Endothelial cell of umbilical vein (primary cell): ENCODE results near the gene ARHGAP30. TPM values are rescaled to one million over a fixed set of nuclear protein-coding genes. Genes with fewer than 3 reads are reported as not detected.
"Not testable (repeated sequence)": the region's sequence is repeated elsewhere in the genome, so short reads cannot be mapped to it uniquely, and the experiment has no call there.

Source experiments
- BruUV-seq: library from RNA; stranded (reverse); fragments of 400-500 nt; replicated peaks from 2 replicates; lab custom pipeline; 2021; lab: Mats Ljungman, UMichigan
- CTCF ChIA-PET: fragments of 300-600, 350-600 bp; sonication (Branson Sonifier 250); formaldehyde crosslinking; loops from one replicate; lab custom pipeline; 2021; ENCODE audit warnings: antibody characterized with exemption, inconsistent platforms; lab: Charles Lee
- POLR2A ChIA-PET: fragments of 300-600, 350-600 bp; sonication (Branson Sonifier 250); formaldehyde crosslinking; loops from one replicate; lab custom pipeline; 2021; ENCODE audit warnings: antibody characterized with exemption, inconsistent platforms; lab: Charles Lee
- DNase-seq: peaks from one replicate; pipeline ENCODE4 v3.0.0-alpha.2; 2011; ENCODE audit warnings: low read depth, low spot score
- FAIRE-seq: peaks from 2 replicates; lab custom pipeline; 2011; peaks lifted over from hg19 to GRCh38; lab: Jason Lieb, UNC
- H2AFZ ChIP-seq: 2 replicates; pipeline ENCODE4 v1.6.0; 2012; ENCODE audit warnings: low read depth, low read length, control low read depth, inconsistent platforms
- H3K27ac ChIP-seq: 2 replicates; pipeline ENCODE4 v1.5.1; 2011; ENCODE audit warnings: low read depth, mild to moderate bottlenecking, control low read depth, low read length, moderate library complexity; ENCODE audit not compliant: insufficient read depth
- H3K27me3 ChIP-seq, 2 experiments: 2 replicates each; pipeline versions ENCODE4 v1.6.0 to v1.6.1; 2011; ENCODE audit warnings: low read length in 2 of 2, mixed read lengths in 1 of 2; ENCODE audit not compliant: control insufficient read depth in 2 of 2, insufficient read depth in 2 of 2
- H3K36me3 ChIP-seq, 2 experiments: 2 replicates in 1 of 2; 3 replicates in 1 of 2; pipeline ENCODE4 v1.5.1; 2011; ENCODE audit warnings: low read length in 2 of 2, mild to moderate bottlenecking in 1 of 2, moderate library complexity in 1 of 2; ENCODE audit not compliant: control insufficient read depth in 2 of 2, insufficient read depth in 2 of 2; ENCODE audit errors: extremely low read depth in 1 of 2
- H3K4me1 ChIP-seq: 3 replicates; pipeline ENCODE4 v1.5.1; 2011; ENCODE audit warnings: mild to moderate bottlenecking, low read length; ENCODE audit not compliant: control insufficient read depth, insufficient read depth; ENCODE audit errors: extremely low read depth
- H3K4me2 ChIP-seq: 2 replicates; pipeline ENCODE4 v1.6.1; 2011; ENCODE audit warnings: low read length, control low read depth, mixed read lengths; ENCODE audit not compliant: insufficient read depth
- H3K4me3 ChIP-seq, 3 experiments: fragments of 200-600 bp in 1 of 3; sonication (generic), shearing (Covaris generic) in 1 of 3; replicated peaks in 1 of 3; 2 replicates each; pipeline ENCODE4 v1.5.1; 2011 to 2016; ENCODE audit warnings: control low read depth in 3 of 3, low read length in 3 of 3, mild to moderate bottlenecking in 2 of 3, inconsistent platforms in 1 of 3, low read depth in 1 of 3, moderate library complexity in 1 of 3; ENCODE audit not compliant: insufficient read depth in 1 of 3
- H3K79me2 ChIP-seq: 2 replicates; pipeline ENCODE4 v1.6.0; 2012; ENCODE audit warnings: low read length, inconsistent platforms; ENCODE audit not compliant: control insufficient read depth, insufficient read depth
- H3K9ac ChIP-seq: replicated peaks from 2 replicates; pipeline ENCODE3; 2011; ENCODE audit warnings: low read length, control low read depth; ENCODE audit not compliant: insufficient read depth; ENCODE audit errors: extremely low read depth
- H3K9me1 ChIP-seq: replicated peaks from 3 replicates; pipeline ENCODE4 v1.6.0; 2011; ENCODE audit warnings: mild to moderate bottlenecking, low read length; ENCODE audit not compliant: control insufficient read depth, insufficient read depth; ENCODE audit errors: extremely low read depth
- H3K9me3 ChIP-seq: replicated peaks from 2 replicates; pipeline ENCODE4 v1.5.1; 2012; ENCODE audit warnings: low read length, inconsistent platforms; ENCODE audit not compliant: control insufficient read depth, insufficient read depth
- H4K20me1 ChIP-seq: replicated peaks from 2 replicates; pipeline ENCODE3; 2011; ENCODE audit warnings: mild to moderate bottlenecking, low read length; ENCODE audit not compliant: control insufficient read depth, insufficient read depth; ENCODE audit errors: extremely low read depth
- dilution Hi-C: fragments of 300-500 bp; cut with MboI; formaldehyde crosslinking; loops from one replicate; pipeline ENCODE4 v1.15.0; 2019; ENCODE audit warnings: low sequenced_read_pairs; ENCODE audit not compliant: extremely low pct_ligation_motif_present
- intact Hi-C: fragments of 100-400 bp; cut with micrococcal nuclease; formaldehyde crosslinking; loops from one replicate; pipeline ENCODE4 v1.10.0; 2022
- polyA plus RNA-seq, 4 experiments: library from polyadenylated mRNA; depleted of rRNA in 3 of 4; stranded (reverse) in 3 of 4; unstranded in 1 of 4; fragments of >200 nt; gene quantifications; 2 replicates each; pipeline versions ENCODE4 v1.2.1 to v1.2.3, GENCODE V29; 2011 to 2012; ENCODE audit warnings: missing spikeins in 1 of 4
- total RNA-seq: library from RNA; stranded (reverse); gene quantifications from 2 replicates; pipeline ENCODE4 v1.2.3, GENCODE V29; 2021

The ARHGAP30 gene
- total and polyA plus RNA-seq, 2 donors (not counting 3 experiments of a cell fraction or from before 2014, with no cell fraction given), result not detected

- H3K9me1 ChIP-seq, dilution Hi-C loops, H3K27ac ChIP-seq, H3K9me3 ChIP-seq, H3K4me3 ChIP-seq, H4K20me1 ChIP-seq, DNase-seq, H3K4me1 ChIP-seq, H2AFZ ChIP-seq, H3K9ac ChIP-seq, BruUV-seq, H3K36me3 ChIP-seq, CTCF ChIA-PET, H3K79me2 ChIP-seq, H3K4me2 ChIP-seq, H3K27me3 ChIP-seq, FAIRE-seq, POLR2A ChIA-PET: not testable (repeated sequence)
- intact Hi-C loops, result loop anchor here (10.0 kb wide), 1 partner anchor 355 kb away; no protein-coding TSS in a partner anchor
Measured at GRCh38 chr1:161029466-161029865, 40.2 kb downstream of the ARHGAP30 start.

- H3K79me2 ChIP-seq, DNase-seq, H3K36me3 ChIP-seq, H2AFZ ChIP-seq, BruUV-seq, H3K9me1 ChIP-seq, H3K4me2 ChIP-seq, FAIRE-seq, H4K20me1 ChIP-seq, POLR2A ChIA-PET, H3K9me3 ChIP-seq, H3K27me3 ChIP-seq, H3K27ac ChIP-seq, H3K4me3 ChIP-seq, H3K9ac ChIP-seq, H3K4me1 ChIP-seq, dilution Hi-C loops: not testable (repeated sequence)
- CTCF ChIA-PET, result interaction anchor here (0.7 to 2.2 kb wide), 3 partner anchors 19 to 256 kb away, joined by 3 to 9 read pairs (median 5); partner anchors contain the start of gene USF1
- intact Hi-C loops, result loop anchor here (10.0 kb wide), 1 partner anchor 358 kb away; no protein-coding TSS in a partner anchor
Measured at GRCh38 chr1:161026954-161027353, 42.7 kb downstream of the ARHGAP30 start.

GRCh38 chr1:161022432-161022831, 47.3 kb downstream of the ARHGAP30 start:
- H3K9ac ChIP-seq, H3K27ac ChIP-seq, H3K36me3 ChIP-seq, H3K4me2 ChIP-seq, POLR2A ChIA-PET, dilution Hi-C loops, H3K27me3 ChIP-seq, FAIRE-seq, DNase-seq, H4K20me1 ChIP-seq, H3K9me3 ChIP-seq, BruUV-seq, H2AFZ ChIP-seq, H3K4me3 ChIP-seq, H3K9me1 ChIP-seq: not testable (repeated sequence)
- CTCF ChIA-PET, result interaction anchor here (1.2 to 5.6 kb wide), 3 partner anchors 19 to 26 kb away, joined by 4 to 100 read pairs (median 8); no protein-coding TSS in a partner anchor
- Histone ChIP-seq H3K79me2 (peaks cover 22% of the 10 kb centered on the region), H3K4me1 (peaks cover 36% of the 10 kb centered on the region)
- intact Hi-C loops, result loop anchor here (10.0 kb wide), 1 partner anchor 362 kb away; no protein-coding TSS in a partner anchor
